Stimulated activated CD4-positive, alpha-beta T cell treated with anti-CD3 and anti-CD28 coated beads, Interleukin-2, amount 100 ng/mL, for 24 hours (primary cell): ENCODE data around the gene NFXL1.

ENCODE experiments used
- DNase-seq, 2 donors: peaks; one replicate each; pipeline ENCODE4 v3.0.0-alpha.2; 2020

The NFXL1 gene

GRCh38 chr4:47830265-47831025 lies 83.9 kb downstream of the NFXL1 start:
- no peak for DNase-seq

GRCh38 chr4:47829438-47829837 lies 84.9 kb downstream of the NFXL1 start:
- DNase-seq, result no peak

GRCh38 chr4:47827343-47828047 lies 86.9 kb downstream of the NFXL1 start:
- DNase-seq, result no peak

GRCh38 chr4:47824840-47825239 lies 89.5 kb downstream of the NFXL1 start:
- no peak for DNase-seq

- no peak for DNase-seq
Observed at GRCh38 chr4:47819178-47819577, 95.2 kb downstream of the NFXL1 start.

- no peak for DNase-seq
Observed at GRCh38 chr4:47817275-47817674, 97.1 kb downstream of the NFXL1 start.

GRCh38 chr4:47816748-47817147 lies 97.6 kb downstream of the NFXL1 start:
- no peak for DNase-seq

- no peak for DNase-seq
Observed at GRCh38 chr4:47814618-47815295, 99.6 kb downstream of the NFXL1 start.

DNA sequence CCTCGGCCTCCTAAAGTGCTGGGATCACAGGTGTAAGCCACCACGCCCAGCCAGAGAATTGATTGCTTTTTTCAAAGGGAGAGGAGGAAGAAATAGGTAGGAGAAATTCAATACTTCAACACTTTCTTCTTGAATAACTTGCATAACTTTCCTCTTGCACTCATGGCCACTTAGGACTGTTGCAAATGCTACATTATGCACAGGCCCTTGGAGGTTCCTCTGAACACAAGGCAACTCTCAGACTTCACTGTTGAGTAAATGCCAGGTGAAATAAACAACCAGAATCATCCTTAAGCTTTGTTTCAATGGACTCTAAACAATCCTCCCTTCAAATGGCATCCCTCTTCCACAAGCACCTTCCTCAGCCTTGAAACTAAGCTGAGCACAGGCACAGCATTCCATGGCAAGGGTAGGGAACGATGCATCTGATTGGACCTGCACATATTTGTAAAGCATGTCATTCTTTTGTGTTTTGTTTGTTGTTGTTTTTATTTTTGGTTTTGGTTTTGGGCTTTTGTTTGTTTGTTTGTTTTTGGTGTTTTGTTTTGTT lies 104.7 kb downstream of the NFXL1 start:
- DNase-seq, result no peak

GRCh38 chr4:47804598-47804997 lies 109.8 kb downstream of the NFXL1 start:
- no peak for DNase-seq

DNA sequence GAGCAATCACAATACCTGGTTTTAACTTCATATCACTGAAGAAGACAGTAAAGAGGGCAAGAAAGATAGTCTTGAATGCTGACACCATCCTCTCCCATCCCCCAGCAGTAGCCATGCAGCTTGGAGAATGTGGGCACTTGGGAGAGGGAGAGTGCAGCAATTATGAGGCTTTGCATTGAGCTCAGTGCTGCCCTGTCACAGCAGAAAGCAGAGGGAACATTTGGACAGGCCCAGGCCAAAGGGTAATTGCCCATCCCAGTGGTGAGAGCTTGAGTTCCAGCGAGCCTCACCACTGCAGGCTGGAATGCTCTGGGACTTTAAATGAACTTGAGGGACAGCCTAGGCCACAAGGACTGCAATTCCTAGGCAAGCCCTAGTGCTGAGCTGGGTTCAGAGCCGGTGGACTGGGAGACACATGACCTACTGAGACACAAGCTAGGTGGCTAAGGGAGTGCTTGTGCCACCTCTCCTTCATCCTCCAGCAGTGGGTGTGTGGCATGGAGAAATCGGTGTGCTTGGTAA lies 112.8 kb downstream of the NFXL1 start:
- DNase-seq, result no peak

GRCh38 chr4:47798165-47798564 lies 116.2 kb downstream of the NFXL1 start:
- DNase-seq, result no peak
